Caco-2 (cell line): ENCODE measurements around the gene DDHD1. TPM values are rescaled to one million over a fixed set of nuclear protein-coding genes. Genes with fewer than 3 reads are reported as not detected.
"Not testable (repeated sequence)": the region's sequence is repeated elsewhere in the genome, so short reads cannot be mapped to it uniquely, and the experiment has no call there.

Experiments used
- BruUV-seq: library from RNA; stranded (reverse); fragments of 400-500 nt; replicated peaks from 2 replicates; lab custom pipeline; 2021; lab: Mats Ljungman, UMichigan
- CTCF ChIA-PET: fragments of 300-600 bp; sonication (Branson Sonifier 250); formaldehyde crosslinking; loops from one replicate; lab custom pipeline; 2022; ENCODE audit warnings: antibody characterized with exemption; lab: Charles Lee
- POLR2A ChIA-PET: fragments of 300-600 bp; sonication (Branson Sonifier 250); formaldehyde crosslinking; loops from one replicate; lab custom pipeline; 2022; ENCODE audit warnings: antibody characterized with exemption; lab: Charles Lee
- DNase-seq, 2 experiments: peaks; one replicate each; pipeline versions ENCODE4 v3.0.0 to v3.0.0-alpha.2; 2020 to 2022
- H3K27me3 ChIP-seq: replicated peaks from 2 replicates; pipeline ENCODE4 v1.6.0; 2011; ENCODE audit warnings: low read length; ENCODE audit not compliant: control insufficient read depth, insufficient read depth
- H3K36me3 ChIP-seq: 2 replicates; pipeline ENCODE4 v1.5.1; 2011; ENCODE audit warnings: low read length; ENCODE audit not compliant: control insufficient read depth, insufficient read depth
- H3K4me1 ChIP-seq: fragments of 250-450 bp; sonication (Bioruptor Pico); 2 replicates; pipeline ENCODE4 v1.5.1; 2020; ENCODE audit warnings: mild to moderate bottlenecking
- H3K4me3 ChIP-seq: 2 replicates; pipeline ENCODE4 v1.5.1; 2011; ENCODE audit warnings: low read depth, mild to moderate bottlenecking, control low read depth, low read length
- H3K9me3 ChIP-seq: fragments of 250-450 bp; sonication (Bioruptor Pico); 2 replicates; pipeline ENCODE4 v1.5.1; 2020; ENCODE audit warnings: mild to moderate bottlenecking, moderate library complexity
- H3K27ac Mint-ChIP-seq: one replicate; pipeline ENCODE4 v1.8.0; 2022; ENCODE audit warnings: mixed read lengths; ENCODE audit not compliant: unreplicated experiment
- H3K27me3 Mint-ChIP-seq: one replicate; pipeline ENCODE4 v1.8.0; 2022; ENCODE audit warnings: mixed read lengths; ENCODE audit not compliant: insufficient read depth, unreplicated experiment
- H3K36me3 Mint-ChIP-seq: one replicate; pipeline ENCODE4 v1.8.0; 2022; ENCODE audit warnings: mild to moderate bottlenecking, mixed read lengths; ENCODE audit not compliant: insufficient read depth, unreplicated experiment
- H3K4me1 Mint-ChIP-seq: one replicate; pipeline ENCODE4 v1.8.0; 2022; ENCODE audit warnings: low read depth, mixed read lengths; ENCODE audit not compliant: unreplicated experiment
- H3K4me3 Mint-ChIP-seq: one replicate; pipeline ENCODE4 v1.8.0; 2022; ENCODE audit warnings: mild to moderate bottlenecking, moderate library complexity, mixed read lengths; ENCODE audit not compliant: unreplicated experiment
- H3K9me3 Mint-ChIP-seq: one replicate; pipeline ENCODE4 v1.8.0; 2022; ENCODE audit warnings: mixed read lengths; ENCODE audit not compliant: unreplicated experiment
- intact Hi-C: fragments of 100-400 bp; cut with micrococcal nuclease; formaldehyde crosslinking; loops from one replicate; pipeline ENCODE4 v1.10.0; 2022; ENCODE audit not compliant: unreplicated experiment
- total RNA-seq: library from RNA; stranded (reverse); gene quantifications from 2 replicates; pipeline ENCODE4 v1.2.3, GENCODE V29; 2022
- TF ChIP-seq, protein P1 (sequence below), 2 experiments: fragments of 200-600 bp in 1 of 2; IDR thresholded peaks; 1 replicate in 1 of 2; 2 replicates in 1 of 2; pipeline versions ENCODE4 v1.5.1 to v1.8.0; 2011 to 2022; ENCODE audit warnings: antibody characterized with exemption in 1 of 2, control low read depth in 1 of 2, inconsistent platforms in 1 of 2, low read depth in 1 of 2, low read length in 1 of 2, mild to moderate bottlenecking in 1 of 2, moderate library complexity in 1 of 2; ENCODE audit not compliant: insufficient read depth in 1 of 2, severe bottlenecking in 1 of 2, unreplicated experiment in 1 of 2

DDHD1 gene
- total RNA-seq, 1 experiment from 2014 or later, result 8.8 TPM

- ChIA-PET CTCF (interaction anchor here (0.6 kb wide), 1 partner anchor 629 kb away, joined by 3 read pairs; no protein-coding TSS in a partner anchor), POLR2A (no interaction called here)
- H3K4me3 ChIP-seq, result no peak overlapping the region
Observed at GRCh38 chr14:53180272-53181221, 27.4 kb upstream of the DDHD1 start.

GRCh38 chr14:53179486-53180005, 26.4 kb upstream of the DDHD1 start:
- H3K27ac Mint-ChIP-seq, H3K4me3 Mint-ChIP-seq, H3K36me3 Mint-ChIP-seq, H3K9me3 ChIP-seq, intact Hi-C loops, POLR2A ChIA-PET, BruUV-seq, H3K4me3 ChIP-seq, H3K36me3 ChIP-seq, H3K9me3 Mint-ChIP-seq, H3K27me3 ChIP-seq, DNase-seq, H3K4me1 Mint-ChIP-seq, CTCF ChIA-PET, H3K4me1 ChIP-seq: not testable (repeated sequence)
- H3K27me3 Mint-ChIP-seq, result peaks cover 19% of the 10 kb centered on the region

More at GRCh38 chr14:53180272-53181221, 27.4 kb upstream of the DDHD1 start:
- TF ChIP-seq, protein P1, sequence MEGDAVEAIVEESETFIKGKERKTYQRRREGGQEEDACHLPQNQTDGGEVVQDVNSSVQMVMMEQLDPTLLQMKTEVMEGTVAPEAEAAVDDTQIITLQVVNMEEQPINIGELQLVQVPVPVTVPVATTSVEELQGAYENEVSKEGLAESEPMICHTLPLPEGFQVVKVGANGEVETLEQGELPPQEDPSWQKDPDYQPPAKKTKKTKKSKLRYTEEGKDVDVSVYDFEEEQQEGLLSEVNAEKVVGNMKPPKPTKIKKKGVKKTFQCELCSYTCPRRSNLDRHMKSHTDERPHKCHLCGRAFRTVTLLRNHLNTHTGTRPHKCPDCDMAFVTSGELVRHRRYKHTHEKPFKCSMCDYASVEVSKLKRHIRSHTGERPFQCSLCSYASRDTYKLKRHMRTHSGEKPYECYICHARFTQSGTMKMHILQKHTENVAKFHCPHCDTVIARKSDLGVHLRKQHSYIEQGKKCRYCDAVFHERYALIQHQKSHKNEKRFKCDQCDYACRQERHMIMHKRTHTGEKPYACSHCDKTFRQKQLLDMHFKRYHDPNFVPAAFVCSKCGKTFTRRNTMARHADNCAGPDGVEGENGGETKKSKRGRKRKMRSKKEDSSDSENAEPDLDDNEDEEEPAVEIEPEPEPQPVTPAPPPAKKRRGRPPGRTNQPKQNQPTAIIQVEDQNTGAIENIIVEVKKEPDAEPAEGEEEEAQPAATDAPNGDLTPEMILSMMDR (IDR thresholded peaks at IDR 0.05; ENCODE audit: insufficient read depth in 1 of 2, low read depth in 1 of 2, low read length in 1 of 2, severe bottlenecking in 1 of 2, unreplicated experiment in 1 of 2), result peak; percentile 23 to 31
- no peaks in the 10 kb centered on the region for H3K9me3 ChIP-seq
- Mint-ChIP-seq H3K4me1 (no peaks in the 10 kb centered on the region), H3K27ac (no peak overlapping the region), H3K4me3 (no peak overlapping the region), H3K36me3 (no peaks in the 10 kb centered on the region), H3K9me3 (peaks cover 10% of the 10 kb centered on the region), H3K27me3 (peaks cover 16% of the 10 kb centered on the region)
- H3K36me3 ChIP-seq, result no peaks in the 10 kb centered on the region
- no peaks in the 10 kb centered on the region; the same call in 1 of the 2 replicates for H3K27me3 ChIP-seq
- BruUV-seq, result no TSS peak
- intact Hi-C loops, result loop anchor here (1.0 kb wide), 1 partner anchor 12 kb away; no protein-coding TSS in a partner anchor
- no peaks in the 10 kb centered on the region for H3K4me1 ChIP-seq
- DNase-seq, result peak; percentile 39

- intact Hi-C loops, result no loop called here
- Histone ChIP-seq H3K27me3 (no peaks in the 10 kb centered on the region), H3K36me3 (no peaks in the 10 kb centered on the region), H3K9me3 (no peaks in the 10 kb centered on the region), H3K4me3 (no peak overlapping the region), H3K4me1 (no peaks in the 10 kb centered on the region)
- no TSS peak for BruUV-seq
- H3K27me3 Mint-ChIP-seq, result peaks cover 15% of the 10 kb centered on the region
- no peaks in the 10 kb centered on the region for H3K9me3 Mint-ChIP-seq
- ChIA-PET POLR2A (no interaction called here), CTCF (no interaction called here)
- no peak overlapping the region for H3K4me3 Mint-ChIP-seq
- no peak for DNase-seq
- TF ChIP-seq, protein P1 (IDR thresholded peaks at IDR 0.05; ENCODE audit: insufficient read depth in 1 of 2, low read depth in 1 of 2, low read length in 1 of 2, severe bottlenecking in 1 of 2, unreplicated experiment in 1 of 2), result no peak
- no peaks in the 10 kb centered on the region for H3K4me1 Mint-ChIP-seq
- H3K27ac Mint-ChIP-seq, result no peak overlapping the region
- no peaks in the 10 kb centered on the region for H3K36me3 Mint-ChIP-seq
Observed at GRCh38 chr14:53175375-53175774, 22.3 kb upstream of the DDHD1 start.
